GM19193 (cell line): ENCODE results near the gene RRP36.

Experiments
- POLR2A ChIP-seq: IDR thresholded peaks from 4 replicates; pipeline ENCODE4 v1.6.1; 2011; ENCODE audit not compliant: insufficient read depth, insufficient read length; ENCODE audit errors: extremely low read depth

Gene RRP36

GRCh38 chr6:42989923-42990322 is 31.5 kb upstream of the RRP36 start:
- no peak for TF ChIP-seq POLR2A

- TF ChIP-seq POLR2A = no peak
These were observed 28.0 kb upstream of the RRP36 start for GRCh38 chr6:42993445-42993844.

GRCh38 chr6:42996513-42996912 is 24.9 kb upstream of the RRP36 start:
- TF ChIP-seq POLR2A = no peak

- TF ChIP-seq POLR2A = no peak
These were observed 19.6 kb upstream of the RRP36 start for GRCh38 chr6:43001843-43002242.

GRCh38 chr6:43005844-43006243 is 15.6 kb upstream of the RRP36 start:
- no peak for TF ChIP-seq POLR2A

GRCh38 chr6:43006251-43006650 is 15.2 kb upstream of the RRP36 start:
- TF ChIP-seq POLR2A = no peak

- TF ChIP-seq POLR2A = no peak
These were observed 14.3 kb upstream of the RRP36 start for GRCh38 chr6:43007126-43007525.

GRCh38 chr6:43009124-43009523 is 12.3 kb upstream of the RRP36 start:
- TF ChIP-seq POLR2A = no peak

- TF ChIP-seq POLR2A = no peak
These were observed 10.2 kb upstream of the RRP36 start for GRCh38 chr6:43011207-43011606.

GRCh38 chr6:43012364-43012763 is 9.1 kb upstream of the RRP36 start:
- no peak for TF ChIP-seq POLR2A

GRCh38 chr6:43013097-43013842 is 8.2 kb upstream of the RRP36 start:
- no peak for TF ChIP-seq POLR2A

- peak; percentile 51 for TF ChIP-seq POLR2A
These were observed 7.5 kb upstream of the RRP36 start, which contains the start of the genes KLHDC3 and MEA1 for GRCh38 chr6:43013843-43014433. TSS of gene KLHDC3 (plus strand) at chr6:43014249. CDS start at chr6:43017193, 2,944 bp downstream. TSS of gene MEA1 (minus strand) at chr6:43013946. CDS start at chr6:43013813, 133 bp downstream.

- TF ChIP-seq POLR2A = no peak
These were observed 7.0 kb upstream of the RRP36 start for GRCh38 chr6:43014434-43014909.

GRCh38 chr6:43016176-43016942 is 5.1 kb upstream of the RRP36 start:
- no peak for TF ChIP-seq POLR2A

- TF ChIP-seq POLR2A = no peak
These were observed 4.5 kb upstream of the RRP36 start for GRCh38 chr6:43016943-43017334.
